ENCODE measurements around the gene PLXNA1. TPM values are rescaled to one million over a fixed set of nuclear protein-coding genes. Genes with fewer than 3 reads are reported as not detected.

Gene PLXNA1
- total and polyA plus RNA-seq, 2 of the 8 experiments (the other 6 are each of a cell fraction or from before 2014, with no cell fraction given) = 47.5 to 54.9 TPM

GRCh38 chr3:127015282-127016042 lies 32.5 kb downstream of the PLXNA1 start:
- 0 out of 2 replicates have a peak, but pooled peaks cover 2% of the 10 kb centered on the region for H3K79me1 ChIP-seq (ENCODE audit: low read depth, low read length)
- no peaks in the 10 kb centered on the region for H3K9me3 ChIP-seq (ENCODE audit: insufficient read depth in 2 of 2, low read depth in 1 of 2, low read length in 1 of 2)
- FAIRE-seq (no peak), DNase-seq (ENCODE audit: low read depth in 1 of 2, low spot score in 2 of 2) (no peak)
- H4K8ac ChIP-seq (ENCODE audit: extremely low read depth, insufficient read depth, low read length) = no peak overlapping the region
- no peak overlapping the region for H2BK5ac ChIP-seq (ENCODE audit: low read depth, low read length)
- no peak overlapping the region for H3K4me3 ChIP-seq (ENCODE audit: extremely low read depth in 1 of 4, insufficient read depth in 2 of 4, low read depth in 3 of 4, low read length in 4 of 4)
- peaks cover 4 to 53% (median 34%) of the 10 kb centered on the region in 4 experiments; a peak in 6 of 8 replicates for H3K36me3 ChIP-seq (ENCODE audit: control insufficient read depth in 2 of 4, insufficient read depth in 4 of 4, low read length in 3 of 4)
- ChIA-PET POLR2A (ENCODE audit: partially characterized antibody) (no interaction called here), CTCF (ENCODE audit: partially characterized antibody) (interaction anchor here (1.4 to 1.5 kb wide), 2 partner anchors 14 to 21 kb away, joined by 3 to 4 read pairs; no protein-coding TSS in a partner anchor)
- no peaks in the 10 kb centered on the region for H3K27me3 ChIP-seq (replicated peaks in 1 of 4; ENCODE audit: control insufficient read depth in 3 of 4, extremely low read depth in 1 of 4, insufficient read depth in 3 of 4, low read length in 3 of 4)
- no peak overlapping the region for H3K14ac ChIP-seq (ENCODE audit: insufficient read length)
- H3K23ac ChIP-seq (ENCODE audit: insufficient read length) = no peak overlapping the region
- no peak overlapping the region for H2AFZ ChIP-seq (ENCODE audit: low read length)
- no peak overlapping the region for H2BK20ac ChIP-seq (ENCODE audit: low read length)
- no peak overlapping the region for H4K91ac ChIP-seq (replicated peaks; ENCODE audit: insufficient read length, low read length)
- no peak overlapping the region for H3K18ac ChIP-seq (ENCODE audit: extremely low read depth, low read length)
- no peak overlapping the region for H3K4me2 ChIP-seq (ENCODE audit: insufficient read depth in 1 of 2, low read depth in 2 of 2, low read length in 2 of 2)
- peaks cover 3 to 18% of the 10 kb centered on the region in 2 experiments for H4K20me1 ChIP-seq (replicated peaks in 1 of 2; ENCODE audit: control insufficient read depth in 1 of 2, insufficient read depth in 2 of 2, low read length in 2 of 2)
- H3K9ac ChIP-seq (replicated peaks in 1 of 4; ENCODE audit: extremely low read depth in 1 of 4, low read depth in 3 of 4, low read length in 3 of 4) = no peak overlapping the region
- H3K4me1 ChIP-seq (replicated peaks in 1 of 4; ENCODE audit: control insufficient read depth in 3 of 4, insufficient read depth in 4 of 4, low read length in 3 of 4) = no peaks in the 10 kb centered on the region
- no peaks in the 10 kb centered on the region for H3K23me2 ChIP-seq (ENCODE audit: low read depth, low read length)
- no peak overlapping the region for H2BK12ac ChIP-seq (ENCODE audit: low read depth, low read length)
- H3K56ac ChIP-seq (replicated peaks; ENCODE audit: insufficient read length, low read depth, low read length) = no peak overlapping the region
- H3K4ac ChIP-seq (replicated peaks; ENCODE audit: insufficient read length, low read depth, low read length) = no peak overlapping the region
- 87% methylated on average over 15 of the region's 17 CpGs; no CpG with 5 or more reads in 1 of the 2 experiments for WGBS, 2 experiments (ENCODE audit: extremely low coverage in 1 of 2, insufficient coverage in 1 of 2, insufficient read length in 1 of 2, insufficient replicate concordance in 2 of 2, low coverage in 1 of 2, low lambda C conversion rate in 2 of 2, missing lambda C conversion rate in 1 of 2)
- H2AK5ac ChIP-seq (ENCODE audit: low read depth, low read length) = no peak overlapping the region
- H2BK120ac ChIP-seq (replicated peaks; ENCODE audit: low read depth, low read length) = no peak overlapping the region
- H2BK15ac ChIP-seq (ENCODE audit: low read length) = no peak overlapping the region
- no peak overlapping the region for H4K5ac ChIP-seq (ENCODE audit: insufficient read length, low read depth, low read length)
- H3K79me2 ChIP-seq (ENCODE audit: control insufficient read depth in 1 of 2, insufficient read depth in 2 of 2, low read length in 2 of 2) = no peaks in the 10 kb centered on the region
- H3K27ac ChIP-seq (ENCODE audit: low read depth, low read length) = no peak overlapping the region
- TF ChIP-seq RBBP5 (IDR thresholded peaks at IDR 0.05; ENCODE audit: borderline replicate concordance, low read depth, low read length) (no peak), SAP30 (IDR thresholded peaks at IDR 0.05; ENCODE audit: insufficient read depth, insufficient replicate concordance, low read length) (no peak), FOSL1 (IDR thresholded peaks at IDR 0.05; ENCODE audit: insufficient read depth, low read depth, low read length) (no peak), SP4 (IDR thresholded peaks at IDR 0.05; ENCODE audit: low read length) (no peak), USF2 (IDR thresholded peaks at IDR 0.05; ENCODE audit: low read length) (no peak), JUND (IDR thresholded peaks at IDR 0.05; ENCODE audit: low read length) (no peak), GABPA (IDR thresholded peaks at IDR 0.05; ENCODE audit: borderline replicate concordance, insufficient read depth, low read length) (no peak), ZNF274 (IDR thresholded peaks at IDR 0.05; ENCODE audit: borderline replicate concordance, extremely low read depth, low read length) (no peak), BACH1 (IDR thresholded peaks at IDR 0.05; ENCODE audit: low read length) (no peak), GTF2F1 (IDR thresholded peaks at IDR 0.05; ENCODE audit: borderline replicate concordance, low read depth, low read length) (no peak), CBX5 (IDR thresholded peaks at IDR 0.05; ENCODE audit: low read depth, low read length) (no peak), KDM4A (IDR thresholded peaks at IDR 0.05; ENCODE audit: low read depth, low read length, severe bottlenecking) (no peak)

Data from H1 (cell line).